ENCODE measurements around the gene PHOX2A.

GRCh38 chr11:72209101-72209500, 34.9 kb downstream of the PHOX2A start:
- TF ChIP-seq ZNF790 (CRISPR knock-in tag; IDR thresholded peaks at IDR 0.05; ENCODE audit: borderline replicate concordance) (no peak), POLR2AphosphoS5 (IDR thresholded peaks at IDR 0.05; ENCODE audit: low read depth, low read length) (no peak), POLR2G (IDR thresholded peaks at IDR 0.05; ENCODE audit: low read depth, low read length) (no peak), ZNF350 (CRISPR knock-in tag; IDR thresholded peaks at IDR 0.05; ENCODE audit: borderline replicate concordance, low read depth) (no peak), REPIN1 (CRISPR knock-in tag; IDR thresholded peaks at IDR 0.05; ENCODE audit: borderline replicate concordance, low read depth) (no peak), ZNF784 (CRISPR knock-in tag; IDR thresholded peaks at IDR 0.05; ENCODE audit: borderline replicate concordance) (no peak), ZFY (CRISPR knock-in tag; IDR thresholded peaks at IDR 0.05) (no peak), POLR2A (IDR thresholded peaks at IDR 0.05; ENCODE audit: insufficient read depth in 1 of 2, low read depth in 2 of 2, low read length in 2 of 2) (no peak), MXD1 (CRISPR knock-in tag; IDR thresholded peaks at IDR 0.05) (no peak), ZSCAN5A (CRISPR knock-in tag; IDR thresholded peaks at IDR 0.05; ENCODE audit: borderline replicate concordance) (no peak)
- TF ChIP-seq, protein P1, sequence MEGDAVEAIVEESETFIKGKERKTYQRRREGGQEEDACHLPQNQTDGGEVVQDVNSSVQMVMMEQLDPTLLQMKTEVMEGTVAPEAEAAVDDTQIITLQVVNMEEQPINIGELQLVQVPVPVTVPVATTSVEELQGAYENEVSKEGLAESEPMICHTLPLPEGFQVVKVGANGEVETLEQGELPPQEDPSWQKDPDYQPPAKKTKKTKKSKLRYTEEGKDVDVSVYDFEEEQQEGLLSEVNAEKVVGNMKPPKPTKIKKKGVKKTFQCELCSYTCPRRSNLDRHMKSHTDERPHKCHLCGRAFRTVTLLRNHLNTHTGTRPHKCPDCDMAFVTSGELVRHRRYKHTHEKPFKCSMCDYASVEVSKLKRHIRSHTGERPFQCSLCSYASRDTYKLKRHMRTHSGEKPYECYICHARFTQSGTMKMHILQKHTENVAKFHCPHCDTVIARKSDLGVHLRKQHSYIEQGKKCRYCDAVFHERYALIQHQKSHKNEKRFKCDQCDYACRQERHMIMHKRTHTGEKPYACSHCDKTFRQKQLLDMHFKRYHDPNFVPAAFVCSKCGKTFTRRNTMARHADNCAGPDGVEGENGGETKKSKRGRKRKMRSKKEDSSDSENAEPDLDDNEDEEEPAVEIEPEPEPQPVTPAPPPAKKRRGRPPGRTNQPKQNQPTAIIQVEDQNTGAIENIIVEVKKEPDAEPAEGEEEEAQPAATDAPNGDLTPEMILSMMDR (CRISPR knock-in tag; IDR thresholded peaks at IDR 0.05) = no peak
- TF ChIP-seq, protein P2, sequence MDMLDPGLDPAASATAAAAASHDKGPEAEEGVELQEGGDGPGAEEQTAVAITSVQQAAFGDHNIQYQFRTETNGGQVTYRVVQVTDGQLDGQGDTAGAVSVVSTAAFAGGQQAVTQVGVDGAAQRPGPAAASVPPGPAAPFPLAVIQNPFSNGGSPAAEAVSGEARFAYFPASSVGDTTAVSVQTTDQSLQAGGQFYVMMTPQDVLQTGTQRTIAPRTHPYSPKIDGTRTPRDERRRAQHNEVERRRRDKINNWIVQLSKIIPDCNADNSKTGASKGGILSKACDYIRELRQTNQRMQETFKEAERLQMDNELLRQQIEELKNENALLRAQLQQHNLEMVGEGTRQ (IDR thresholded peaks at IDR 0.05; ENCODE audit: low read depth, low read length) = no peak
- TF ChIP-seq, protein P2 (CRISPR knock-in tag; IDR thresholded peaks at IDR 0.05; ENCODE audit: borderline replicate concordance) = no peak
- TF ChIP-seq, protein P3, sequence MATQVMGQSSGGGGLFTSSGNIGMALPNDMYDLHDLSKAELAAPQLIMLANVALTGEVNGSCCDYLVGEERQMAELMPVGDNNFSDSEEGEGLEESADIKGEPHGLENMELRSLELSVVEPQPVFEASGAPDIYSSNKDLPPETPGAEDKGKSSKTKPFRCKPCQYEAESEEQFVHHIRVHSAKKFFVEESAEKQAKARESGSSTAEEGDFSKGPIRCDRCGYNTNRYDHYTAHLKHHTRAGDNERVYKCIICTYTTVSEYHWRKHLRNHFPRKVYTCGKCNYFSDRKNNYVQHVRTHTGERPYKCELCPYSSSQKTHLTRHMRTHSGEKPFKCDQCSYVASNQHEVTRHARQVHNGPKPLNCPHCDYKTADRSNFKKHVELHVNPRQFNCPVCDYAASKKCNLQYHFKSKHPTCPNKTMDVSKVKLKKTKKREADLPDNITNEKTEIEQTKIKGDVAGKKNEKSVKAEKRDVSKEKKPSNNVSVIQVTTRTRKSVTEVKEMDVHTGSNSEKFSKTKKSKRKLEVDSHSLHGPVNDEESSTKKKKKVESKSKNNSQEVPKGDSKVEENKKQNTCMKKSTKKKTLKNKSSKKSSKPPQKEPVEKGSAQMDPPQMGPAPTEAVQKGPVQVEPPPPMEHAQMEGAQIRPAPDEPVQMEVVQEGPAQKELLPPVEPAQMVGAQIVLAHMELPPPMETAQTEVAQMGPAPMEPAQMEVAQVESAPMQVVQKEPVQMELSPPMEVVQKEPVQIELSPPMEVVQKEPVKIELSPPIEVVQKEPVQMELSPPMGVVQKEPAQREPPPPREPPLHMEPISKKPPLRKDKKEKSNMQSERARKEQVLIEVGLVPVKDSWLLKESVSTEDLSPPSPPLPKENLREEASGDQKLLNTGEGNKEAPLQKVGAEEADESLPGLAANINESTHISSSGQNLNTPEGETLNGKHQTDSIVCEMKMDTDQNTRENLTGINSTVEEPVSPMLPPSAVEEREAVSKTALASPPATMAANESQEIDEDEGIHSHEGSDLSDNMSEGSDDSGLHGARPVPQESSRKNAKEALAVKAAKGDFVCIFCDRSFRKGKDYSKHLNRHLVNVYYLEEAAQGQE (IDR thresholded peaks at IDR 0.05; ENCODE audit: borderline replicate concordance in 1 of 2, low read depth in 1 of 2, low read length in 2 of 2) = no peak
- TF ChIP-seq, protein P4, sequence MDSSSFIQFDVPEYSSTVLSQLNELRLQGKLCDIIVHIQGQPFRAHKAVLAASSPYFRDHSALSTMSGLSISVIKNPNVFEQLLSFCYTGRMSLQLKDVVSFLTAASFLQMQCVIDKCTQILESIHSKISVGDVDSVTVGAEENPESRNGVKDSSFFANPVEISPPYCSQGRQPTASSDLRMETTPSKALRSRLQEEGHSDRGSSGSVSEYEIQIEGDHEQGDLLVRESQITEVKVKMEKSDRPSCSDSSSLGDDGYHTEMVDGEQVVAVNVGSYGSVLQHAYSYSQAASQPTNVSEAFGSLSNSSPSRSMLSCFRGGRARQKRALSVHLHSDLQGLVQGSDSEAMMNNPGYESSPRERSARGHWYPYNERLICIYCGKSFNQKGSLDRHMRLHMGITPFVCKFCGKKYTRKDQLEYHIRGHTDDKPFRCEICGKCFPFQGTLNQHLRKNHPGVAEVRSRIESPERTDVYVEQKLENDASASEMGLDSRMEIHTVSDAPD (CRISPR knock-in tag; IDR thresholded peaks at IDR 0.05) = no peak
